Peyer's patch (tissue), 4 donors: Measurements from ENCODE around the gene CMYA5.

Experiments
- CTCF ChIP-seq, 6 experiments: fragments of 450-650 bp in 4 of 6; fragments of 200-600 bp in 2 of 6; sonication (generic) in 1 of 6; IDR thresholded peaks; one replicate each; pipeline ENCODE4 v1.5.1; 2017 to 2019; ENCODE audit warnings: antibody characterized with exemption in 6 of 6, mild to moderate bottlenecking in 3 of 6, moderate library complexity in 1 of 6
- POLR2A ChIP-seq, 2 donors: fragments of 450-650 bp; IDR thresholded peaks; one replicate each; pipeline ENCODE4 v1.5.1; 2017; ENCODE audit warnings: antibody characterized with exemption in 2 of 2, mild to moderate bottlenecking in 2 of 2, moderate library complexity in 2 of 2

- TF ChIP-seq CTCF (IDR thresholded peaks at IDR 0.05) (no peak), POLR2A (IDR thresholded peaks at IDR 0.05) (no peak)
These were observed 152.6 kb downstream of the CMYA5 start for GRCh38 chr5:79842006-79842881.
